GM12873 (cell line): Measurements from ENCODE around the gene TRPV2.

Experiments used
- CTCF ChIP-seq: IDR thresholded peaks from 2 replicates; pipeline ENCODE4 v1.5.1; 2012; ENCODE audit warnings: low read depth, mild to moderate bottlenecking, moderate library complexity, low read length, control low read depth; ENCODE audit not compliant: insufficient read depth; ENCODE audit errors: missing control alignments

The TRPV2 gene

GRCh38 chr17:16472539-16472938 lies 57.2 kb downstream of the TRPV2 start:
- TF ChIP-seq CTCF: no peak

- no peak for TF ChIP-seq CTCF
Measured at GRCh38 chr17:16473044-16474011, 58.0 kb downstream of the TRPV2 start.

- no peak for TF ChIP-seq CTCF
Measured at GRCh38 chr17:16474012-16474725, 58.8 kb downstream of the TRPV2 start.

- no peak for TF ChIP-seq CTCF
Measured at GRCh38 chr17:16475179-16475704, 59.9 kb downstream of the TRPV2 start.

- TF ChIP-seq CTCF: no peak
Measured at GRCh38 chr17:16477255-16477654, 61.9 kb downstream of the TRPV2 start.

- no peak for TF ChIP-seq CTCF
Measured at GRCh38 chr17:16477666-16478065, 62.3 kb downstream of the TRPV2 start.

- no peak for TF ChIP-seq CTCF
Measured at GRCh38 chr17:16478649-16479048, 63.3 kb downstream of the TRPV2 start.
